Measurements from ENCODE around the gene CASTOR1.

The CASTOR1 gene

GRCh38 chr22:30238661-30239487, 50.4 kb downstream of the CASTOR1 start:
- H3K9ac ChIP-seq (ENCODE audit: low read depth, low read length, poor library complexity, severe bottlenecking) = no peak overlapping the region
- TF ChIP-seq CTCF (conservative IDR thresholded peaks at IDR 0.05; ENCODE audit: low read length) (no peak), EZH2phosphoT487 (IDR thresholded peaks at IDR 0.05; ENCODE audit: borderline replicate concordance) (no peak)
- H3K9me2 ChIP-seq (replicated peaks; ENCODE audit: low read depth, low read length) = no peaks in the 10 kb centered on the region
- no peak overlapping the region for H2AFZ ChIP-seq (ENCODE audit: low read length)
- H3K79me2 ChIP-seq (ENCODE audit: insufficient read depth, low read length) = no peaks in the 10 kb centered on the region
- H4K20me1 ChIP-seq (ENCODE audit: insufficient read depth, low read length, poor library complexity, severe bottlenecking) = no peaks in the 10 kb centered on the region
- no peak overlapping the region for H3K4me2 ChIP-seq (ENCODE audit: low read depth, low read length, poor library complexity, severe bottlenecking)
- H3K9me3 ChIP-seq (ENCODE audit: insufficient read depth, low read depth, low read length) = no peaks in the 10 kb centered on the region
- H3K4me1 ChIP-seq (ENCODE audit: insufficient read depth, low read length, poor library complexity, severe bottlenecking) = peaks cover 19% of the 10 kb centered on the region
- H3F3A ChIP-seq (ENCODE audit: low read depth) = no peaks in the 10 kb centered on the region
- no peaks in the 10 kb centered on the region for H3K27me3 ChIP-seq (ENCODE audit: insufficient read depth, low read length, poor library complexity, severe bottlenecking)
- no peak overlapping the region for H3K4me3 ChIP-seq (ENCODE audit: low read length, poor library complexity, severe bottlenecking)
- H3K36me3 ChIP-seq (ENCODE audit: insufficient read depth, low read length) = no peaks in the 10 kb centered on the region

DNA sequence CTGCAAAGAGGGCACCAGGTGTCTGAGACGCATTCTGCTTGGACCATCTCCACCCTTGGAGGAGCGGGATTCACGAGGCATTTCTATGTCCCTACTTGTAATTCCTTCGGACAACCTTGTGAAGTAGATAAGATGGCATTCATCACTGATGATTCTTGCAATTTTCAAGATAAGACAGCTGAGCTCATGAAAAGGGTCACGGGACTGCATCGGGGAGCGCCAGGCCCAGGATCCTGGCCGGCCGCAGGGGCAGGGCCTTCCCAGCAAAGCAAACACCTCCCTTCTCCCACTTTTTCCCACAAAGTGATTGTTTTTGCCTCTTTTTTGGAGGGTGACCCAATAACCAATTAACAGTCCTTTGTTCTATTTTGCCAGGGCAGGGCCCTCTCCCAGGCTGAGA, 51.2 kb downstream of the CASTOR1 start:
- Histone ChIP-seq H3K9me2 (replicated peaks; ENCODE audit: low read depth, low read length) (no peaks in the 10 kb centered on the region), H3F3A (ENCODE audit: low read depth) (no peaks in the 10 kb centered on the region), H3K9me3 (ENCODE audit: insufficient read depth, low read depth, low read length) (no peaks in the 10 kb centered on the region), H2AFZ (ENCODE audit: low read length) (no peak overlapping the region), H4K20me1 (ENCODE audit: insufficient read depth, low read length, poor library complexity, severe bottlenecking) (no peaks in the 10 kb centered on the region), H3K36me3 (ENCODE audit: insufficient read depth, low read length) (no peaks in the 10 kb centered on the region), H3K27me3 (ENCODE audit: insufficient read depth, low read length, poor library complexity, severe bottlenecking) (no peaks in the 10 kb centered on the region), H3K4me2 (ENCODE audit: low read depth, low read length, poor library complexity, severe bottlenecking) (no peak overlapping the region), H3K4me1 (ENCODE audit: insufficient read depth, low read length, poor library complexity, severe bottlenecking) (peaks cover 19% of the 10 kb centered on the region), H3K79me2 (ENCODE audit: insufficient read depth, low read length) (no peaks in the 10 kb centered on the region), H3K4me3 (ENCODE audit: low read length, poor library complexity, severe bottlenecking) (no peak overlapping the region), H3K9ac (ENCODE audit: low read depth, low read length, poor library complexity, severe bottlenecking) (no peak overlapping the region)
- TF ChIP-seq CTCF (conservative IDR thresholded peaks at IDR 0.05; ENCODE audit: low read length) (no peak), EZH2phosphoT487 (IDR thresholded peaks at IDR 0.05; ENCODE audit: borderline replicate concordance) (no peak)

DNA sequence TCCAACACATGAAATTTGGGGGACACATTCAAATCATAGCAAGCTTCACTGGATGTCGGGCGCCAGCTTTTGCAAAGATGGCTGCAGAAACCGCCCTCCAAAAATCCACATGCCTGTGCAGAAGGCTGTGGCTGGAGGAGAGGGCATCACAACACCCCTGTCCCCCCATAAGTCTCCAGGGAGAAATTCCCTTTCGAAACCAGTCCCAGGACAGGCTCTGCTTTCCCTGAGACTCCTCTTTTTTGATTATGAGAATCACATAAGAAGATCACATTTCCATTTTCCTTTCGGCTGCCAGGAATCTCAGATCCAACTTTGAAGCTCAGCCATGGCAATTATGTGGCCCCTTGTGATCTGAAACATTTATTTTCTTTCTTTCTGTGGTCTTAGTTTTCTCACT, 52.4 kb downstream of the CASTOR1 start:
- no peaks in the 10 kb centered on the region for H4K20me1 ChIP-seq (ENCODE audit: insufficient read depth, low read length, poor library complexity, severe bottlenecking)
- no peak overlapping the region for H3K4me2 ChIP-seq (ENCODE audit: low read depth, low read length, poor library complexity, severe bottlenecking)
- no peaks in the 10 kb centered on the region for H3K27me3 ChIP-seq (ENCODE audit: insufficient read depth, low read length, poor library complexity, severe bottlenecking)
- no peak overlapping the region for H3K4me3 ChIP-seq (ENCODE audit: low read length, poor library complexity, severe bottlenecking)
- H3K9me2 ChIP-seq (replicated peaks; ENCODE audit: low read depth, low read length) = no peaks in the 10 kb centered on the region
- H3F3A ChIP-seq (ENCODE audit: low read depth) = no peaks in the 10 kb centered on the region
- H3K9me3 ChIP-seq (ENCODE audit: insufficient read depth, low read depth, low read length) = no peaks in the 10 kb centered on the region
- H3K9ac ChIP-seq (ENCODE audit: low read depth, low read length, poor library complexity, severe bottlenecking) = no peak overlapping the region
- no peak overlapping the region for H2AFZ ChIP-seq (ENCODE audit: low read length)
- no peaks in the 10 kb centered on the region for H3K36me3 ChIP-seq (ENCODE audit: insufficient read depth, low read length)
- no peaks in the 10 kb centered on the region for H3K79me2 ChIP-seq (ENCODE audit: insufficient read depth, low read length)
- peaks cover 19% of the 10 kb centered on the region for H3K4me1 ChIP-seq (ENCODE audit: insufficient read depth, low read length, poor library complexity, severe bottlenecking)
- TF ChIP-seq EZH2phosphoT487 (IDR thresholded peaks at IDR 0.05; ENCODE audit: borderline replicate concordance) (no peak), CTCF (conservative IDR thresholded peaks at IDR 0.05; ENCODE audit: low read length) (no peak)

Data from Loucy (cell line).